ENCODE data around the gene TBC1D22A.
"Not testable (repeated sequence)": the region's sequence is repeated elsewhere in the genome, so short reads cannot be mapped to it uniquely, and the experiment has no call there.

Gene TBC1D22A

GRCh38 chr22:46730568-46731245, 31.7 kb upstream of the TBC1D22A start:
- peak overlapping the region in 2 of 3 experiments; percentile 55 to 62 for H3K4me3 Mint-ChIP-seq
- H3K9me3 Mint-ChIP-seq, result no peaks in the 10 kb centered on the region
- H3K36me3 Mint-ChIP-seq (ENCODE audit: low read depth), result no peaks in the 10 kb centered on the region
- H3K4me1 Mint-ChIP-seq, result peaks cover 48% of the 10 kb centered on the region
- no peaks in the 10 kb centered on the region for H3K27me3 Mint-ChIP-seq (ENCODE audit: low read depth)
- peak overlapping the region; percentile 81 to 97 (median 94) for H3K27ac Mint-ChIP-seq
- TF ChIP-seq CTCF (IDR thresholded peaks at IDR 0.05; ENCODE audit: unreplicated experiment in 3 of 3), result no peak

- TF ChIP-seq CTCF (IDR thresholded peaks at IDR 0.05; ENCODE audit: unreplicated experiment in 3 of 3), result no peak
- peaks cover 43% of the 10 kb centered on the region for H3K4me1 Mint-ChIP-seq
- peak overlapping the region; percentile 2 to 34 (median 10) for H3K4me3 Mint-ChIP-seq
- H3K27ac Mint-ChIP-seq, result peak overlapping the region; percentile 79 to 97 (median 85)
- H3K9me3 Mint-ChIP-seq, result no peaks in the 10 kb centered on the region
- no peaks in the 10 kb centered on the region for H3K27me3 Mint-ChIP-seq (ENCODE audit: low read depth)
- H3K36me3 Mint-ChIP-seq (ENCODE audit: low read depth), result no peaks in the 10 kb centered on the region
These were observed 31.0 kb upstream of the TBC1D22A start for GRCh38 chr22:46731246-46732040.

- no peaks in the 10 kb centered on the region for H3K9me3 Mint-ChIP-seq
- peaks cover 49% of the 10 kb centered on the region for H3K4me1 Mint-ChIP-seq
- no peaks in the 10 kb centered on the region for H3K27me3 Mint-ChIP-seq (ENCODE audit: low read depth)
- TF ChIP-seq CTCF (IDR thresholded peaks at IDR 0.05; ENCODE audit: unreplicated experiment in 3 of 3), result no peak
- H3K4me3 Mint-ChIP-seq, result peak overlapping the region in 1 of 3 experiments; percentile 10
- H3K27ac Mint-ChIP-seq, result peak overlapping the region; percentile 79 to 97 (median 85)
- no peaks in the 10 kb centered on the region for H3K36me3 Mint-ChIP-seq (ENCODE audit: low read depth)
These were observed 30.4 kb upstream of the TBC1D22A start for GRCh38 chr22:46732041-46732379.

GRCh38 chr22:46732513-46732912, 29.9 kb upstream of the TBC1D22A start:
- H3K9me3 Mint-ChIP-seq, result no peaks in the 10 kb centered on the region
- H3K36me3 Mint-ChIP-seq (ENCODE audit: low read depth), result no peaks in the 10 kb centered on the region
- H3K27me3 Mint-ChIP-seq (ENCODE audit: low read depth), result no peaks in the 10 kb centered on the region
- H3K4me3 Mint-ChIP-seq, result peak overlapping the region in 1 of 3 experiments; percentile 16
- H3K27ac Mint-ChIP-seq, result peak overlapping the region in 2 of 3 experiments; percentile 79 to 97
- H3K4me1 Mint-ChIP-seq, result peaks cover 54% of the 10 kb centered on the region
- no peak for TF ChIP-seq CTCF (IDR thresholded peaks at IDR 0.05; ENCODE audit: unreplicated experiment in 3 of 3)

DNA sequence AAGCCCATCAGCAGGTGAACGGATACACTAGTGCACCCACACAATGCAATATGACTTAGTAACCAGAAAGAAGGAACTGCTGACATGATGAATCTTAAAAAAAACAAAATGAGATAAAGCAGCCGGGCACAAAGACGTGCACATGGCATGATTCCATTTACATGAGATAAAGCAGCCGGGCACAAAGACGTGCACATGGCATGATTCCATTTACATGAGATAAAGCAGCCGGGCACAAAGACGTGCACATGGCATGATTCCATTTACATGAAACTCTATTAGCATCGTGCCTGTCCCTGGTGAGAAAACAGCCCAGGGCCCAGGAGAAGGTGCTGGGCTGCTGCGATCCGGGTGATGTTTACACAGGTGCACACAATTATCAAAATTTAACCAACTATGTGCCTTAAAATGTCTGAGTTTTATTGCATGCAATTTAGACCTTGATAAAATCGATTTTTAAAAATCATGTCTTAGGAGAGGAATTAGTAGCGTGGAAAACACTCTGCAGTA, 28.2 kb upstream of the TBC1D22A start:
- peak overlapping the region; percentile 57 to 80 (median 67) for H3K27ac Mint-ChIP-seq

DNA sequence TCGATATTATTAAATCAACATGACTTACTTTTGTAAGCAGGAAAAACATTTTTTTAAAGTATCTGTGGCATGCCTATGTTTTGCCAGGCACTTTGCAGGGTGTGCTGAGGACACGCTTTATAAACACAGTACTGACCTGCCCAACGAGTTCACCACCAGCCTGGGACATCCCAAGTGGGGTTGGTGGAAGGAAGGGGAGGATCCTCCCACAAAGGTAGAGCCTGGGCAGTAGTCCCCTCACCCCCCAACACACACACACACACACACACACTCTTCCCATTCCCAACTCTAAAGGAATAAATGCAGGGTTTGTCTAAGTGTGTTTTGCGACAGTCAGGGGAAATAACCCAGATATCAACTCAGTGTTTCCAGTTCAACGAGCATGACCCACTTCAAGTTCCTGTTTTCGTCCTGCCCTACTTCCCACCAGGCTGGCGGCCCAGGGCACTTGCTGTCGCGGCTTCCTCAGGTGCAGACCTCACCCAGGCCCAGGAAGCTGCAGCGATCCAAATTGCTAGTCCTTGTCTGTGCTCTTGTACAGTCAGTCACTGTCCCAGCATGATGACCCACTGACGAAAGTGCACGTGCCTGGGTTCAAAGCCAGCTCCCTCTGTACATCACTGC, 27.5 kb upstream of the TBC1D22A start:
- TF ChIP-seq CTCF (IDR thresholded peaks at IDR 0.05; ENCODE audit: unreplicated experiment in 3 of 3), result no peak
- H3K4me3 Mint-ChIP-seq, result peak overlapping the region; percentile 58 to 97 (median 97)
- no peaks in the 10 kb centered on the region for H3K9me3 Mint-ChIP-seq
- H3K27me3 Mint-ChIP-seq (ENCODE audit: low read depth), result no peaks in the 10 kb centered on the region
- no peaks in the 10 kb centered on the region for H3K36me3 Mint-ChIP-seq (ENCODE audit: low read depth)
- H3K27ac Mint-ChIP-seq, result peak overlapping the region; percentile 67 to 80 (median 70)
- H3K4me1 Mint-ChIP-seq, result peaks cover 51% of the 10 kb centered on the region

More for the DNA sequence above, 28.2 kb upstream of the TBC1D22A start:
- not testable (repeated sequence) for H3K9me3 Mint-ChIP-seq; H3K27me3 Mint-ChIP-seq (ENCODE audit: low read depth); H3K36me3 Mint-ChIP-seq (ENCODE audit: low read depth)
- Mint-ChIP-seq H3K4me1 (peaks cover 53% of the 10 kb centered on the region), H3K4me3 (peak overlapping the region in 2 of 3 experiments; percentile 29 to 69)
